GM18505 (cell line): Measurements from ENCODE around the gene NR5A1.

Source experiments
- ATAC-seq: cut with Tn5 transposase; IDR thresholded peaks from one replicate; pipeline ENCODE4 v1.9.1; 2021; ENCODE audit not compliant: unreplicated experiment
- POLR2A ChIP-seq: IDR thresholded peaks from 4 replicates; pipeline ENCODE4 v1.6.1; 2011; ENCODE audit warnings: borderline replicate concordance; ENCODE audit not compliant: insufficient read depth, insufficient read length; ENCODE audit errors: extremely low read depth

Gene NR5A1

GRCh38 chr9:124507880-124508423 is 753 bp upstream of the NR5A1 start:
- no peak for TF ChIP-seq POLR2A
- no peak for ATAC-seq

- no peak for TF ChIP-seq POLR2A
Observed at GRCh38 chr9:124506433-124506832, 766 bp downstream of the NR5A1 start.

GRCh38 chr9:124505901-124506346 is 1.3 kb downstream of the NR5A1 start:
- ATAC-seq, result no peak
- no peak for TF ChIP-seq POLR2A

More at GRCh38 chr9:124506433-124506832, 766 bp downstream of the NR5A1 start:
- ATAC-seq, result no peak

GRCh38 chr9:124505006-124505900 is 1.9 kb downstream of the NR5A1 start:
- TF ChIP-seq POLR2A, result no peak
- no peak for ATAC-seq

- no peak for TF ChIP-seq POLR2A
- no peak for ATAC-seq
Observed at GRCh38 chr9:124504530-124505005, 2.6 kb downstream of the NR5A1 start.

- TF ChIP-seq POLR2A, result no peak
- no peak for ATAC-seq
Observed at GRCh38 chr9:124503713-124504529, 3.3 kb downstream of the NR5A1 start.

- no peak for ATAC-seq
Observed at GRCh38 chr9:124502711-124503702, 4.2 kb downstream of the NR5A1 start.

GRCh38 chr9:124501771-124502320 is 5.4 kb downstream of the NR5A1 start:
- TF ChIP-seq POLR2A, result no peak
- ATAC-seq, result no peak

More at GRCh38 chr9:124502711-124503702, 4.2 kb downstream of the NR5A1 start:
- no peak for TF ChIP-seq POLR2A

- no peak for TF ChIP-seq POLR2A
- no peak for ATAC-seq
Observed at GRCh38 chr9:124500796-124501611, 6.2 kb downstream of the NR5A1 start.

GRCh38 chr9:124500028-124500795 is 7.0 kb downstream of the NR5A1 start:
- TF ChIP-seq POLR2A, result no peak
- no peak for ATAC-seq

- no peak for TF ChIP-seq POLR2A
- ATAC-seq, result no peak
Observed at GRCh38 chr9:124499216-124499615, 8.0 kb downstream of the NR5A1 start.

- ATAC-seq, result no peak
- no peak for TF ChIP-seq POLR2A
Observed at GRCh38 chr9:124498499-124499146, 8.6 kb downstream of the NR5A1 start.
